SHP77 treated with DMSO at 0.1 percent for 48 hours (cell line): ENCODE measurements around the gene PKD1.
"Not testable (repeated sequence)": the region's sequence is repeated elsewhere in the genome, so short reads cannot be mapped to it uniquely, and the experiment has no call there.

ENCODE experiments used
- DNase-seq: peaks from one replicate; lab custom pipeline; 2025; lab: John Stamatoyannopoulos, UW

The PKD1 gene

GRCh38 chr16:2107121-2107790, 28.4 kb downstream of the PKD1 start:
- DNase-seq = not testable (repeated sequence)

- DNase-seq = not testable (repeated sequence)
These were observed 29.5 kb downstream of the PKD1 start for GRCh38 chr16:2106211-2106610.

- DNase-seq = not testable (repeated sequence)
These were observed 29.9 kb downstream of the PKD1 start for GRCh38 chr16:2105769-2106168.

GRCh38 chr16:2105291-2105690, 30.4 kb downstream of the PKD1 start:
- DNase-seq = not testable (repeated sequence)

- not testable (repeated sequence) for DNase-seq
These were observed 31.2 kb downstream of the PKD1 start for GRCh38 chr16:2104464-2104863.

- no peak for DNase-seq
These were observed 33.2 kb downstream of the PKD1 start for GRCh38 chr16:2102471-2102870.

- not testable (repeated sequence) for DNase-seq
These were observed 34.1 kb downstream of the PKD1 start for GRCh38 chr16:2101581-2101980.

GRCh38 chr16:2097689-2098088, 38.0 kb downstream of the PKD1 start:
- DNase-seq = not testable (repeated sequence)

GRCh38 chr16:2096853-2097595, 38.7 kb downstream of the PKD1 start:
- DNase-seq = no peak

GRCh38 chr16:2095918-2096582, 39.6 kb downstream of the PKD1 start:
- DNase-seq = no peak

GRCh38 chr16:2095315-2095853, 40.3 kb downstream of the PKD1 start:
- DNase-seq = no peak

- DNase-seq = no peak
These were observed 41.9 kb downstream of the PKD1 start for GRCh38 chr16:2093793-2094192.

- DNase-seq = no peak
These were observed 42.8 kb downstream of the PKD1 start for GRCh38 chr16:2092866-2093265.

GRCh38 chr16:2092256-2092620, 43.5 kb downstream of the PKD1 start:
- no peak for DNase-seq

GRCh38 chr16:2091547-2092255, 44.0 kb downstream of the PKD1 start:
- DNase-seq = no peak

GRCh38 chr16:2090777-2091546, 44.7 kb downstream of the PKD1 start:
- DNase-seq = no peak

- DNase-seq = no peak
These were observed 45.3 kb downstream of the PKD1 start for GRCh38 chr16:2090481-2090776.

GRCh38 chr16:2089706-2090480, 45.8 kb downstream of the PKD1 start:
- DNase-seq = no peak

GRCh38 chr16:2088759-2089358, 46.8 kb downstream of the PKD1 start:
- no peak for DNase-seq
